CD8-positive, alpha-beta memory T cell (primary cell): ENCODE data around the gene GIMD1. TPM values are rescaled to one million over a fixed set of nuclear protein-coding genes. Genes with fewer than 3 reads are reported as not detected.

ENCODE experiments used
- CTCF ChIA-PET: fragments of 350-600 bp; sonication (Branson Sonifier 250); formaldehyde crosslinking; loops from one replicate; lab custom pipeline; 2021; ENCODE audit warnings: antibody characterized with exemption; lab: Charles Lee
- POLR2A ChIA-PET: fragments of 350-600 bp; sonication (Branson Sonifier 250); formaldehyde crosslinking; loops from one replicate; lab custom pipeline; 2021; ENCODE audit warnings: antibody characterized with exemption; lab: Charles Lee
- DNase-seq, 5 donors: peaks; one replicate each; pipeline versions ENCODE4 v3.0.0 to v3.0.0-alpha.2; 2020 to 2022; ENCODE audit warnings: mixed read lengths in 1 of 5
- H3K27ac ChIP-seq: one replicate; pipeline ENCODE4 v1.7.0; 2013; ENCODE audit warnings: low read depth, mild to moderate bottlenecking, low read length, moderate library complexity
- H3K27me3 ChIP-seq: 2 replicates; pipeline ENCODE4 v1.7.0; 2013; ENCODE audit warnings: low read length, mild to moderate bottlenecking; ENCODE audit not compliant: insufficient read depth, poor library complexity, severe bottlenecking
- H3K36me3 ChIP-seq: 2 replicates; pipeline ENCODE4 v1.7.0; 2013; ENCODE audit warnings: mild to moderate bottlenecking, low read length, moderate library complexity; ENCODE audit not compliant: insufficient read depth
- H3K4me1 ChIP-seq: 2 replicates; pipeline ENCODE4 v1.7.0; 2013; ENCODE audit warnings: mild to moderate bottlenecking, low read length, moderate library complexity; ENCODE audit not compliant: insufficient read depth
- H3K4me3 ChIP-seq: 2 replicates; pipeline ENCODE4 v1.7.0; 2013; ENCODE audit warnings: mild to moderate bottlenecking, low read length
- H3K9me3 ChIP-seq: 2 replicates; pipeline ENCODE4 v1.7.0; 2013; ENCODE audit warnings: mild to moderate bottlenecking, low read length
- H3K27ac Mint-ChIP-seq, 8 donors: one replicate each; pipeline ENCODE4 v1.8.0; 2020 to 2021; ENCODE audit warnings: mixed read lengths in 8 of 8, mild to moderate bottlenecking in 6 of 8, inconsistent platforms in 3 of 8, moderate library complexity in 3 of 8
- H3K27me3 Mint-ChIP-seq, 2 donors: one replicate each; pipeline ENCODE4 v1.8.0; 2020 to 2021; ENCODE audit warnings: mixed read lengths in 2 of 2, mild to moderate bottlenecking in 1 of 2, moderate library complexity in 1 of 2
- H3K36me3 Mint-ChIP-seq, 3 donors: one replicate each; pipeline ENCODE4 v1.8.0; 2020 to 2021; ENCODE audit warnings: mixed read lengths in 3 of 3, inconsistent platforms in 1 of 3, mild to moderate bottlenecking in 1 of 3
- H3K4me1 Mint-ChIP-seq, 3 donors: one replicate each; pipeline ENCODE4 v1.8.0; 2020 to 2021; ENCODE audit warnings: mixed read lengths in 3 of 3, inconsistent platforms in 1 of 3, mild to moderate bottlenecking in 1 of 3
- H3K4me3 Mint-ChIP-seq, 7 donors: one replicate each; pipeline ENCODE4 v1.8.0; 2020 to 2021; ENCODE audit warnings: mixed read lengths in 7 of 7, mild to moderate bottlenecking in 6 of 7, moderate library complexity in 4 of 7, inconsistent platforms in 2 of 7
- H3K9me3 Mint-ChIP-seq, 5 donors: one replicate each; pipeline ENCODE4 v1.8.0; 2020 to 2022; ENCODE audit warnings: mixed read lengths in 5 of 5, mild to moderate bottlenecking in 3 of 5, moderate library complexity in 2 of 5, inconsistent platforms in 1 of 5
- polyA plus RNA-seq: library from polyadenylated mRNA; unstranded; fragments of 300-500 nt; fragmentation: Illumina TruSeq; gene quantifications from one replicate; pipeline ENCODE4 v1.2.3, GENCODE V29; 2021
- total RNA-seq, 2 experiments: library from RNA; stranded (reverse); gene quantifications; one replicate each; pipeline ENCODE4 v1.2.3, GENCODE V29; 2021

Gene GIMD1
- total and polyA plus RNA-seq, 3 experiments from 2014 or later = not detected

DNA sequence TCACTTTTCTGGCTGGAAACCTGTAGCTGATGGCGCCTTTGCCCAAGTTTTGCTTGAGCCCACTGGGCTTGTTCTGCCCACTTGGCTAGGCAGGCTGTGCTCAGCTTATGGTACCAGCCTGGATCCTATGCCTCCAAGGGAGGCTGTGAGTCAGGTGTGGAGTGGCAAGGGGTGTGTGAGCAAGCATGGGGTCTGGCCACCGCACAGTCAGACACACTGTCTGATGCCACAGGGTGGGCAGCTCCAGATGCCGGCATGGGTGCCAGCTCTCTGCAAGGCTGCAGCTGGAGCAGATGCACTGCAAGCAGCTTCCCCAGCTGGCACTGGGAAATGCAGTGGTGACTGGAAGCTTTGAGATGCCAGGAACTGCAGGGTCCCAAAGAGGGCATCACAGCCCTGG, 16.3 kb upstream of the GIMD1 start:
- CTCF ChIA-PET = interaction anchor here (1.3 kb wide), 1 partner anchor 9 kb away, joined by 3 read pairs; no protein-coding TSS in a partner anchor

GRCh38 chr4:106380179-106380578, 11.6 kb upstream of the GIMD1 start:
- H3K9me3 ChIP-seq = no peaks in the 10 kb centered on the region
- Mint-ChIP-seq H3K27ac (no peak overlapping the region), H3K9me3 (no peaks in the 10 kb centered on the region), H3K4me1 (no peaks in the 10 kb centered on the region), H3K4me3 (no peak overlapping the region), H3K27me3 (peaks cover 5 to 8% of the 10 kb centered on the region in 2 donors), H3K36me3 (no peaks in the 10 kb centered on the region)
- H3K27me3 ChIP-seq = no peaks in the 10 kb centered on the region
- CTCF ChIA-PET = no interaction called here
- no peaks in the 10 kb centered on the region for H3K36me3 ChIP-seq
- POLR2A ChIA-PET = no interaction called here
- H3K4me1 ChIP-seq = no peaks in the 10 kb centered on the region
- H3K27ac ChIP-seq = no peak overlapping the region
- no peak for DNase-seq
- H3K4me3 ChIP-seq = no peak overlapping the region

More for the DNA sequence above, 16.3 kb upstream of the GIMD1 start:
- Histone ChIP-seq H3K27me3 (no peaks in the 10 kb centered on the region), H3K27ac (no peak overlapping the region), H3K4me1 (no peaks in the 10 kb centered on the region), H3K36me3 (no peaks in the 10 kb centered on the region), H3K9me3 (no peaks in the 10 kb centered on the region), H3K4me3 (no peak overlapping the region)
- no peak overlapping the region for H3K4me3 Mint-ChIP-seq
- no peak for DNase-seq
- POLR2A ChIA-PET = no interaction called here
- no peak overlapping the region for H3K27ac Mint-ChIP-seq
- no peaks in the 10 kb centered on the region for H3K9me3 Mint-ChIP-seq
- H3K36me3 Mint-ChIP-seq = no peaks in the 10 kb centered on the region
- H3K4me1 Mint-ChIP-seq = no peaks in the 10 kb centered on the region
- peaks cover 1 to 8% of the 10 kb centered on the region in 2 donors for H3K27me3 Mint-ChIP-seq

- H3K4me1 ChIP-seq = no peaks in the 10 kb centered on the region
- no peak for DNase-seq
- no peaks in the 10 kb centered on the region for H3K36me3 ChIP-seq
- peaks cover 5 to 32% of the 10 kb centered on the region in 2 donors for H3K27me3 Mint-ChIP-seq
- H3K27ac Mint-ChIP-seq = no peak overlapping the region
- no peaks in the 10 kb centered on the region for H3K9me3 Mint-ChIP-seq
- no peak overlapping the region for H3K4me3 Mint-ChIP-seq
- CTCF ChIA-PET = no interaction called here
- peaks cover 0 to 1% (median 0%) of the 10 kb centered on the region in 3 donors for H3K4me1 Mint-ChIP-seq
- POLR2A ChIA-PET = no interaction called here
- H3K27ac ChIP-seq = no peak overlapping the region
- no peak overlapping the region for H3K4me3 ChIP-seq
- no peaks in the 10 kb centered on the region for H3K36me3 Mint-ChIP-seq
- H3K27me3 ChIP-seq = no peaks in the 10 kb centered on the region
- H3K9me3 ChIP-seq = no peaks in the 10 kb centered on the region
These were observed 4.4 kb upstream of the GIMD1 start for GRCh38 chr4:106373026-106373425.

GRCh38 chr4:106371161-106371560, 2.6 kb upstream of the GIMD1 start:
- no peak overlapping the region for H3K27ac Mint-ChIP-seq
- H3K4me3 ChIP-seq = no peak overlapping the region
- no peaks in the 10 kb centered on the region for H3K9me3 ChIP-seq
- DNase-seq = no peak
- H3K27ac ChIP-seq = no peak overlapping the region
- no peaks in the 10 kb centered on the region for H3K36me3 ChIP-seq
- H3K36me3 Mint-ChIP-seq = no peaks in the 10 kb centered on the region
- no peak overlapping the region for H3K4me3 Mint-ChIP-seq
- H3K9me3 Mint-ChIP-seq = no peaks in the 10 kb centered on the region
- H3K27me3 ChIP-seq = no peaks in the 10 kb centered on the region
- no peaks in the 10 kb centered on the region for H3K4me1 ChIP-seq
- POLR2A ChIA-PET = no interaction called here
- peaks cover 5 to 40% of the 10 kb centered on the region in 2 donors for H3K27me3 Mint-ChIP-seq
- CTCF ChIA-PET = no interaction called here
- H3K4me1 Mint-ChIP-seq = peaks cover 0 to 1% (median 0%) of the 10 kb centered on the region in 3 donors

- ChIA-PET POLR2A (no interaction called here), CTCF (no interaction called here)
- Histone ChIP-seq H3K4me3 (no peak overlapping the region), H3K9me3 (no peaks in the 10 kb centered on the region), H3K27ac (no peak overlapping the region), H3K27me3 (no peaks in the 10 kb centered on the region), H3K4me1 (no peaks in the 10 kb centered on the region), H3K36me3 (no peaks in the 10 kb centered on the region)
- Mint-ChIP-seq H3K4me3 (no peak overlapping the region), H3K9me3 (no peaks in the 10 kb centered on the region), H3K36me3 (no peaks in the 10 kb centered on the region), H3K27ac (no peak overlapping the region), H3K4me1 (peaks cover 0 to 1% (median 0%) of the 10 kb centered on the region in 3 donors), H3K27me3 (peaks cover 5 to 36% of the 10 kb centered on the region in 2 donors)
- DNase-seq = no peak
These were observed 1.6 kb upstream of the GIMD1 start for GRCh38 chr4:106370214-106370613.

DNA sequence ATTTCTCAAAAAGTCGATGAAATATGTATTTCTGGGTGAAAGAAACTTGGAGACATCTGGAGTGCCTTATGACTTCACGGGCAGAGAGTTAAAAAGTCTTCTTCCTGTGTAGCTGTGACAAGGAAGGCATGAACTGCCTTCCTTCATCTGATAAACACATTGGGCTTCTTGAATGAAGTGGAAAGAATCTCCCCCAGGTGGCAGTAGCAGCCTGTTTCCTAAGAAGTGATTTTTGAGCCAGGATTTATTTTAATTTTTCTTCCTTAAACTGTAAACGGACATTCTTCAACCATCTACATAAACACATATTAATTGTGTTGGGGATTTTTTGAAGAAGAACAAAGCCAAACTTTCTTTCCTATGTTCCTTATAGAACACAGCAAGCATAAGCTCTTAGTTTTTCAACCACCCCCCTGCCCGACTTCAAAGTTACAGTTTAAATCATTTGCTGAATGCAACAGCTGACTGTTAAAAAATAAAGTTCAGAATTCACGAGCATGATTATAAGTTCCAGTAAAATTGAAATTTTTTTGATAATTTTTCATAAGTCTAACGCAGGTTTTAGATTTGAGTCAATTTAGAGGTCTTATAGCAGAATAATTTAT, 980 bp upstream of the GIMD1 start:
- Mint-ChIP-seq H3K9me3 (no peaks in the 10 kb centered on the region), H3K4me1 (peaks cover 0 to 1% (median 0%) of the 10 kb centered on the region in 3 donors), H3K27me3 (peaks cover 5 to 36% of the 10 kb centered on the region in 2 donors), H3K4me3 (no peak overlapping the region), H3K36me3 (no peaks in the 10 kb centered on the region), H3K27ac (no peak overlapping the region)
- Histone ChIP-seq H3K4me3 (no peak overlapping the region), H3K27ac (no peak overlapping the region), H3K9me3 (no peaks in the 10 kb centered on the region), H3K4me1 (no peaks in the 10 kb centered on the region), H3K27me3 (no peaks in the 10 kb centered on the region), H3K36me3 (no peaks in the 10 kb centered on the region)
- DNase-seq = peak in 2 of 5 donors; percentile 1 to 2
- ChIA-PET CTCF (no interaction called here), POLR2A (no interaction called here)

DNA sequence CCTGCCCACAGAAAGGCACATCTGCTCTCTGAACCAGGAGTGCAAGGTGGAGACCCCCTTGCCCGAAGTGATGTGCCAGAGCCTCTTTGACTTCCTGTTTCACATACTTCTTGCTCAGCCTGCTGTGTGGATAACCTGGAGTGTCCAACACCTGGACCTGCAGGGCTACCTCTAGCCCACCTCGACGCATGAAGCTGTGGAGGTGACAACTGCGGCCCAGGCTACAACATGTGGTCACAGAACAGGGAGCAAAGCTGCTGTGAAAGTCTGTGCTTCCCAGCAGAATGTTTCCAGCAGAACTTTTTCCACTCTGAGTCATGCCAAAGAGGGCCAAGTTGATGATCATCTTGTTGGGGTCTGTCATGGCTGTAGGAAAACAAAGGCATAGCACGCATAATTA, 1.5 kb downstream of the GIMD1 start:
- H3K4me3 Mint-ChIP-seq = no peak overlapping the region
- ChIA-PET POLR2A (no interaction called here), CTCF (no interaction called here)
- Histone ChIP-seq H3K36me3 (no peaks in the 10 kb centered on the region), H3K9me3 (no peaks in the 10 kb centered on the region), H3K4me1 (no peaks in the 10 kb centered on the region), H3K27me3 (no peaks in the 10 kb centered on the region), H3K4me3 (no peak overlapping the region), H3K27ac (no peak overlapping the region)
- no peaks in the 10 kb centered on the region for H3K36me3 Mint-ChIP-seq
- no peak for DNase-seq
- H3K4me1 Mint-ChIP-seq = peaks cover 0 to 1% (median 0%) of the 10 kb centered on the region in 3 donors
- H3K9me3 Mint-ChIP-seq = no peaks in the 10 kb centered on the region
- H3K27me3 Mint-ChIP-seq = peaks cover 5 to 26% of the 10 kb centered on the region in 2 donors
- no peak overlapping the region for H3K27ac Mint-ChIP-seq

- CTCF ChIA-PET = no interaction called here
- H3K4me1 ChIP-seq = no peaks in the 10 kb centered on the region
These were observed 2.6 kb downstream of the GIMD1 start for GRCh38 chr4:106366026-106366425.

More at GRCh38 chr4:106366026-106366425, 2.6 kb downstream of the GIMD1 start:
- H3K9me3 ChIP-seq = no peaks in the 10 kb centered on the region
- H3K4me3 ChIP-seq = no peak overlapping the region
- POLR2A ChIA-PET = no interaction called here
- H3K36me3 ChIP-seq = no peaks in the 10 kb centered on the region
- no peak overlapping the region for H3K27ac Mint-ChIP-seq
- no peaks in the 10 kb centered on the region for H3K36me3 Mint-ChIP-seq
- no peak overlapping the region for H3K27ac ChIP-seq
- no peak overlapping the region for H3K4me3 Mint-ChIP-seq
- peaks cover 5 to 27% of the 10 kb centered on the region in 2 donors for H3K27me3 Mint-ChIP-seq
- H3K9me3 Mint-ChIP-seq = no peaks in the 10 kb centered on the region
- no peaks in the 10 kb centered on the region for H3K27me3 ChIP-seq
- H3K4me1 Mint-ChIP-seq = peaks cover 0 to 1% (median 0%) of the 10 kb centered on the region in 3 donors
- no peak for DNase-seq
